Measurements from ENCODE around the gene SYNE3. TPM values are rescaled to one million over a fixed set of nuclear protein-coding genes. Genes with fewer than 3 reads are reported as not detected.

Gene SYNE3
- total RNA-seq, 1 experiment from 2014 or later = 6.2 TPM

DNA sequence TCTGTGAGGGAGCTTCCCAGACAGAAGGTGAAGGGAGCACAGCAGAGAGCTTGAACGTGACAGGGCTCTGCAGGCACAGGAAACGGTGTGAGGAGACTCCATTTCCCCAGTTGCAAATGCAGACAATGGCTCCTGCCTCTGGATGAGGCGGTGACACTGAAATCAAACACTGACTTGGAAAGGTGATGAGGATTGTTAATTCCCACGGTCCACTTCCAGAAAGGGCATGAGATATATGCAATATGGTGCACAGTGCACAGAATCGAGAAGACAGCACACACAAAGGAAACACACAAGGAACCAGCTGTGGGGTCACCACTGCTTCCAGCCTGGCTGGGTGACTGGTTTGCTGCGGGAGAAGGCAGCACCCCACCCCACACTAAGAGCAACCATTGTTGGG lies 42.0 kb downstream of the SYNE3 start:
- intact Hi-C loops (cut with micrococcal nuclease; ENCODE audit: unreplicated experiment) (no loop called here), in situ Hi-C loops (cut with HindIII; ENCODE audit: low pct_unique_long_range_greater_than_20kb, low sequenced_read_pairs) (no loop called here)
- POLR2A ChIA-PET = no interaction called here
- no peaks in the 10 kb centered on the region for H3K4me1 ChIP-seq (ENCODE audit: control insufficient read depth, insufficient read depth, low read length)
- no TSS peak for BruUV-seq (replicated peaks)
- TF ChIP-seq POLR2AphosphoS5 (IDR thresholded peaks at IDR 0.05; ENCODE audit: low read depth, low read length) = no peak
- no peak for TF ChIP-seq SIN3A (IDR thresholded peaks at IDR 0.05; ENCODE audit: borderline replicate concordance, insufficient read depth, low read depth, low read length)
- TF ChIP-seq, protein P1, sequence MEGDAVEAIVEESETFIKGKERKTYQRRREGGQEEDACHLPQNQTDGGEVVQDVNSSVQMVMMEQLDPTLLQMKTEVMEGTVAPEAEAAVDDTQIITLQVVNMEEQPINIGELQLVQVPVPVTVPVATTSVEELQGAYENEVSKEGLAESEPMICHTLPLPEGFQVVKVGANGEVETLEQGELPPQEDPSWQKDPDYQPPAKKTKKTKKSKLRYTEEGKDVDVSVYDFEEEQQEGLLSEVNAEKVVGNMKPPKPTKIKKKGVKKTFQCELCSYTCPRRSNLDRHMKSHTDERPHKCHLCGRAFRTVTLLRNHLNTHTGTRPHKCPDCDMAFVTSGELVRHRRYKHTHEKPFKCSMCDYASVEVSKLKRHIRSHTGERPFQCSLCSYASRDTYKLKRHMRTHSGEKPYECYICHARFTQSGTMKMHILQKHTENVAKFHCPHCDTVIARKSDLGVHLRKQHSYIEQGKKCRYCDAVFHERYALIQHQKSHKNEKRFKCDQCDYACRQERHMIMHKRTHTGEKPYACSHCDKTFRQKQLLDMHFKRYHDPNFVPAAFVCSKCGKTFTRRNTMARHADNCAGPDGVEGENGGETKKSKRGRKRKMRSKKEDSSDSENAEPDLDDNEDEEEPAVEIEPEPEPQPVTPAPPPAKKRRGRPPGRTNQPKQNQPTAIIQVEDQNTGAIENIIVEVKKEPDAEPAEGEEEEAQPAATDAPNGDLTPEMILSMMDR (IDR thresholded peaks at IDR 0.05) = no peak
- TF ChIP-seq TCF7L2 (IDR thresholded peaks at IDR 0.05; ENCODE audit: low read depth, low read length) = no peak
- TF ChIP-seq, protein P2, sequence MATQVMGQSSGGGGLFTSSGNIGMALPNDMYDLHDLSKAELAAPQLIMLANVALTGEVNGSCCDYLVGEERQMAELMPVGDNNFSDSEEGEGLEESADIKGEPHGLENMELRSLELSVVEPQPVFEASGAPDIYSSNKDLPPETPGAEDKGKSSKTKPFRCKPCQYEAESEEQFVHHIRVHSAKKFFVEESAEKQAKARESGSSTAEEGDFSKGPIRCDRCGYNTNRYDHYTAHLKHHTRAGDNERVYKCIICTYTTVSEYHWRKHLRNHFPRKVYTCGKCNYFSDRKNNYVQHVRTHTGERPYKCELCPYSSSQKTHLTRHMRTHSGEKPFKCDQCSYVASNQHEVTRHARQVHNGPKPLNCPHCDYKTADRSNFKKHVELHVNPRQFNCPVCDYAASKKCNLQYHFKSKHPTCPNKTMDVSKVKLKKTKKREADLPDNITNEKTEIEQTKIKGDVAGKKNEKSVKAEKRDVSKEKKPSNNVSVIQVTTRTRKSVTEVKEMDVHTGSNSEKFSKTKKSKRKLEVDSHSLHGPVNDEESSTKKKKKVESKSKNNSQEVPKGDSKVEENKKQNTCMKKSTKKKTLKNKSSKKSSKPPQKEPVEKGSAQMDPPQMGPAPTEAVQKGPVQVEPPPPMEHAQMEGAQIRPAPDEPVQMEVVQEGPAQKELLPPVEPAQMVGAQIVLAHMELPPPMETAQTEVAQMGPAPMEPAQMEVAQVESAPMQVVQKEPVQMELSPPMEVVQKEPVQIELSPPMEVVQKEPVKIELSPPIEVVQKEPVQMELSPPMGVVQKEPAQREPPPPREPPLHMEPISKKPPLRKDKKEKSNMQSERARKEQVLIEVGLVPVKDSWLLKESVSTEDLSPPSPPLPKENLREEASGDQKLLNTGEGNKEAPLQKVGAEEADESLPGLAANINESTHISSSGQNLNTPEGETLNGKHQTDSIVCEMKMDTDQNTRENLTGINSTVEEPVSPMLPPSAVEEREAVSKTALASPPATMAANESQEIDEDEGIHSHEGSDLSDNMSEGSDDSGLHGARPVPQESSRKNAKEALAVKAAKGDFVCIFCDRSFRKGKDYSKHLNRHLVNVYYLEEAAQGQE (IDR thresholded peaks at IDR 0.05; ENCODE audit: insufficient read depth in 1 of 2, low read depth in 2 of 2, low read length in 1 of 2) = no peak
- CTCF ChIA-PET = no interaction called here
- no peak overlapping the region for H3K27ac ChIP-seq (ENCODE audit: low read length)
- no peak overlapping the region for H3K4me3 ChIP-seq (ENCODE audit: low read depth in 2 of 2, low read length in 2 of 2)
- no peak for DNase-seq (ENCODE audit: low read depth, low spot score)
- no peaks in the 10 kb centered on the region for H3K27me3 ChIP-seq (ENCODE audit: control insufficient read depth, insufficient read depth, low read length)
- ATAC-seq = no peak
- no peaks in the 10 kb centered on the region for H3K9me3 ChIP-seq (ENCODE audit: control insufficient read depth, insufficient read depth, low read depth, low read length)
- H3K36me3 ChIP-seq (ENCODE audit: control insufficient read depth, insufficient read depth, low read length) = no peaks in the 10 kb centered on the region

DNA sequence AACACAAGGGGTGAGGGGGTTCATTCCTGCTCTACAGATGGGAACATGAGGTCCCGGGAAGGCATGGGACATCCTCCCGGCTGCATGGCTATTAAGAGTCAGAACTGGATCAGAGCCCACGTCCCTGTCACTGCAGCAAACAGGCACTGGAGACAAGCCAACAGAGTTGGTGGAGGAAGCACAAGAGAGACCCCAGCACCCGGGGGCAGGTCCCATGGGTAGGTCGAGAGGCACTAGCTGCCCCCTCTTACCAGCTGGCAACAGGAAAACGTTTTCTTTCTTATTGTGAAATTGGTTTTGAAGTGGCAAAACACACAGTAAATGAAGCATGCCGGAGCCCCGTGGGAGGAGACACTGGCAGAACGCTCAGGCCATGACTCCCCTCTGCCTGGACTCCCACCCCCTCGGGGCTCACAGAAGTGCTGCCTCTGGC lies 43.6 kb downstream of the SYNE3 start:
- ChIA-PET POLR2A (no interaction called here), CTCF (no interaction called here)
- Histone ChIP-seq H3K9me3 (ENCODE audit: control insufficient read depth, insufficient read depth, low read depth, low read length) (no peaks in the 10 kb centered on the region), H3K27me3 (ENCODE audit: control insufficient read depth, insufficient read depth, low read length) (no peaks in the 10 kb centered on the region), H3K27ac (ENCODE audit: low read length) (no peak overlapping the region), H3K36me3 (ENCODE audit: control insufficient read depth, insufficient read depth, low read length) (no peaks in the 10 kb centered on the region), H3K4me1 (ENCODE audit: control insufficient read depth, insufficient read depth, low read length) (no peaks in the 10 kb centered on the region), H3K4me3 (ENCODE audit: low read depth in 2 of 2, low read length in 2 of 2) (no peak overlapping the region)
- TF ChIP-seq POLR2AphosphoS5 (IDR thresholded peaks at IDR 0.05; ENCODE audit: low read depth, low read length) (no peak), TCF7L2 (IDR thresholded peaks at IDR 0.05; ENCODE audit: low read depth, low read length) (no peak), SIN3A (IDR thresholded peaks at IDR 0.05; ENCODE audit: borderline replicate concordance, insufficient read depth, low read depth, low read length) (no peak)
- TF ChIP-seq, protein P1 (IDR thresholded peaks at IDR 0.05) = no peak
- TF ChIP-seq, protein P2 (IDR thresholded peaks at IDR 0.05; ENCODE audit: insufficient read depth in 1 of 2, low read depth in 2 of 2, low read length in 1 of 2) = no peak
- intact Hi-C loops (cut with micrococcal nuclease; ENCODE audit: unreplicated experiment) (no loop called here), in situ Hi-C loops (cut with HindIII; ENCODE audit: low pct_unique_long_range_greater_than_20kb, low sequenced_read_pairs) (no loop called here)
- DNase-seq (ENCODE audit: low read depth, low spot score) = no peak
- ATAC-seq = no peak
- no TSS peak for BruUV-seq (replicated peaks)
